OCI-LY7 (cell line): ENCODE data around the gene PGP.

Source experiments
- EZH2phosphoT487 ChIP-seq: fragments of 200-600 bp; sonication (generic); IDR thresholded peaks from 2 replicates; pipeline ENCODE4 v1.6.1; 2018; ENCODE audit warnings: low read depth, borderline replicate concordance, mild to moderate bottlenecking, mixed run types, antibody characterized with exemption, low read length, moderate library complexity, mixed read lengths
- TF ChIP-seq, protein P1 (sequence below): fragments of 200-600 bp; sonication (generic); conservative IDR thresholded peaks from 2 replicates; pipeline ENCODE4 v1.5.1; 2014; ENCODE audit warnings: mild to moderate bottlenecking, antibody characterized with exemption, low read length, moderate library complexity, mixed read lengths

GRCh38 chr16:2208308-2208707, 6.3 kb downstream of the PGP start:
- TF ChIP-seq, protein P1, sequence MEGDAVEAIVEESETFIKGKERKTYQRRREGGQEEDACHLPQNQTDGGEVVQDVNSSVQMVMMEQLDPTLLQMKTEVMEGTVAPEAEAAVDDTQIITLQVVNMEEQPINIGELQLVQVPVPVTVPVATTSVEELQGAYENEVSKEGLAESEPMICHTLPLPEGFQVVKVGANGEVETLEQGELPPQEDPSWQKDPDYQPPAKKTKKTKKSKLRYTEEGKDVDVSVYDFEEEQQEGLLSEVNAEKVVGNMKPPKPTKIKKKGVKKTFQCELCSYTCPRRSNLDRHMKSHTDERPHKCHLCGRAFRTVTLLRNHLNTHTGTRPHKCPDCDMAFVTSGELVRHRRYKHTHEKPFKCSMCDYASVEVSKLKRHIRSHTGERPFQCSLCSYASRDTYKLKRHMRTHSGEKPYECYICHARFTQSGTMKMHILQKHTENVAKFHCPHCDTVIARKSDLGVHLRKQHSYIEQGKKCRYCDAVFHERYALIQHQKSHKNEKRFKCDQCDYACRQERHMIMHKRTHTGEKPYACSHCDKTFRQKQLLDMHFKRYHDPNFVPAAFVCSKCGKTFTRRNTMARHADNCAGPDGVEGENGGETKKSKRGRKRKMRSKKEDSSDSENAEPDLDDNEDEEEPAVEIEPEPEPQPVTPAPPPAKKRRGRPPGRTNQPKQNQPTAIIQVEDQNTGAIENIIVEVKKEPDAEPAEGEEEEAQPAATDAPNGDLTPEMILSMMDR, result no peak
- TF ChIP-seq EZH2phosphoT487, result no peak
